Endothelial cell of umbilical vein (primary cell): ENCODE measurements around the gene ASPSCR1. TPM values are rescaled to one million over a fixed set of nuclear protein-coding genes. Genes with fewer than 3 reads are reported as not detected.

Experiments
- BruUV-seq: library from RNA; stranded (reverse); fragments of 400-500 nt; replicated peaks from 2 replicates; lab custom pipeline; 2021; lab: Mats Ljungman, UMichigan
- CTCF ChIA-PET: fragments of 300-600, 350-600 bp; sonication (Branson Sonifier 250); formaldehyde crosslinking; loops from one replicate; lab custom pipeline; 2021; ENCODE audit warnings: antibody characterized with exemption, inconsistent platforms; lab: Charles Lee
- POLR2A ChIA-PET: fragments of 300-600, 350-600 bp; sonication (Branson Sonifier 250); formaldehyde crosslinking; loops from one replicate; lab custom pipeline; 2021; ENCODE audit warnings: antibody characterized with exemption, inconsistent platforms; lab: Charles Lee
- DNase-seq: peaks from one replicate; pipeline ENCODE4 v3.0.0-alpha.2; 2011; ENCODE audit warnings: low read depth, low spot score
- FAIRE-seq: peaks from 2 replicates; lab custom pipeline; 2011; peaks lifted over from hg19 to GRCh38; lab: Jason Lieb, UNC
- H2AFZ ChIP-seq: 2 replicates; pipeline ENCODE4 v1.6.0; 2012; ENCODE audit warnings: low read depth, low read length, control low read depth, inconsistent platforms
- H3K27ac ChIP-seq: 2 replicates; pipeline ENCODE4 v1.5.1; 2011; ENCODE audit warnings: low read depth, mild to moderate bottlenecking, control low read depth, low read length, moderate library complexity; ENCODE audit not compliant: insufficient read depth
- H3K27me3 ChIP-seq, 2 experiments: 2 replicates each; pipeline versions ENCODE4 v1.6.0 to v1.6.1; 2011; ENCODE audit warnings: low read length in 2 of 2, mixed read lengths in 1 of 2; ENCODE audit not compliant: control insufficient read depth in 2 of 2, insufficient read depth in 2 of 2
- H3K36me3 ChIP-seq, 2 experiments: 2 replicates in 1 of 2; 3 replicates in 1 of 2; pipeline ENCODE4 v1.5.1; 2011; ENCODE audit warnings: low read length in 2 of 2, mild to moderate bottlenecking in 1 of 2, moderate library complexity in 1 of 2; ENCODE audit not compliant: control insufficient read depth in 2 of 2, insufficient read depth in 2 of 2; ENCODE audit errors: extremely low read depth in 1 of 2
- H3K4me1 ChIP-seq: 3 replicates; pipeline ENCODE4 v1.5.1; 2011; ENCODE audit warnings: mild to moderate bottlenecking, low read length; ENCODE audit not compliant: control insufficient read depth, insufficient read depth; ENCODE audit errors: extremely low read depth
- H3K4me2 ChIP-seq: 2 replicates; pipeline ENCODE4 v1.6.1; 2011; ENCODE audit warnings: low read length, control low read depth, mixed read lengths; ENCODE audit not compliant: insufficient read depth
- H3K4me3 ChIP-seq, 3 experiments: fragments of 200-600 bp in 1 of 3; sonication (generic), shearing (Covaris generic) in 1 of 3; replicated peaks in 1 of 3; 2 replicates each; pipeline ENCODE4 v1.5.1; 2011 to 2016; ENCODE audit warnings: control low read depth in 3 of 3, low read length in 3 of 3, mild to moderate bottlenecking in 2 of 3, inconsistent platforms in 1 of 3, low read depth in 1 of 3, moderate library complexity in 1 of 3; ENCODE audit not compliant: insufficient read depth in 1 of 3
- H3K79me2 ChIP-seq: 2 replicates; pipeline ENCODE4 v1.6.0; 2012; ENCODE audit warnings: low read length, inconsistent platforms; ENCODE audit not compliant: control insufficient read depth, insufficient read depth
- H3K9ac ChIP-seq: replicated peaks from 2 replicates; pipeline ENCODE3; 2011; ENCODE audit warnings: low read length, control low read depth; ENCODE audit not compliant: insufficient read depth; ENCODE audit errors: extremely low read depth
- H3K9me1 ChIP-seq: replicated peaks from 3 replicates; pipeline ENCODE4 v1.6.0; 2011; ENCODE audit warnings: mild to moderate bottlenecking, low read length; ENCODE audit not compliant: control insufficient read depth, insufficient read depth; ENCODE audit errors: extremely low read depth
- H3K9me3 ChIP-seq: replicated peaks from 2 replicates; pipeline ENCODE4 v1.5.1; 2012; ENCODE audit warnings: low read length, inconsistent platforms; ENCODE audit not compliant: control insufficient read depth, insufficient read depth
- H4K20me1 ChIP-seq: replicated peaks from 2 replicates; pipeline ENCODE3; 2011; ENCODE audit warnings: mild to moderate bottlenecking, low read length; ENCODE audit not compliant: control insufficient read depth, insufficient read depth; ENCODE audit errors: extremely low read depth
- CTCF ChIP-seq, 2 donors: IDR thresholded peaks; 1 replicate in 1 of 2; 2 replicates in 1 of 2; pipeline ENCODE4 v1.5.1; 2011; ENCODE audit warnings: low read length in 2 of 2, mild to moderate bottlenecking in 2 of 2, moderate library complexity in 2 of 2, control low read depth in 1 of 2, inconsistent platforms in 1 of 2, low read depth in 1 of 2; ENCODE audit not compliant: insufficient read depth in 1 of 2; ENCODE audit errors: extremely low read depth in 1 of 2
- EZH2 ChIP-seq: IDR thresholded peaks from 2 replicates; pipeline ENCODE4 v1.6.1; 2012; ENCODE audit warnings: borderline replicate concordance, low read depth, mild to moderate bottlenecking, moderate library complexity, low read length, inconsistent platforms; ENCODE audit not compliant: severe bottlenecking
- FOS ChIP-seq: IDR thresholded peaks from 2 replicates; pipeline ENCODE4 v1.6.1; 2011; ENCODE audit warnings: mild to moderate bottlenecking, low read length, moderate library complexity, borderline replicate concordance; ENCODE audit not compliant: insufficient read depth
- GATA2 ChIP-seq: IDR thresholded peaks from 2 replicates; pipeline ENCODE4 v1.7.0; 2011; ENCODE audit warnings: low read depth, mild to moderate bottlenecking, moderate library complexity, mixed read lengths, low read length; ENCODE audit not compliant: insufficient read length, insufficient read depth
- JUN ChIP-seq: IDR thresholded peaks from 2 replicates; pipeline ENCODE4 v1.6.1; 2011; ENCODE audit warnings: borderline replicate concordance, low read depth; ENCODE audit not compliant: insufficient read length, insufficient read depth
- MYC ChIP-seq: IDR thresholded peaks from one replicate; pipeline ENCODE4 v1.6.1; 2011; ENCODE audit warnings: mild to moderate bottlenecking, low read depth, low read length
- POLR2A ChIP-seq: IDR thresholded peaks from 2 replicates; pipeline ENCODE4 v1.6.1; 2012; ENCODE audit warnings: low read depth, mild to moderate bottlenecking, control low read depth, low read length
- POLR2AphosphoS5 ChIP-seq: IDR thresholded peaks from 2 replicates; pipeline ENCODE4 v1.6.1; 2012; ENCODE audit warnings: low read depth, mild to moderate bottlenecking, control low read depth, low read length, moderate library complexity; ENCODE audit not compliant: insufficient read depth
- dilution Hi-C: fragments of 300-500 bp; cut with MboI; formaldehyde crosslinking; loops from one replicate; pipeline ENCODE4 v1.15.0; 2019; ENCODE audit warnings: low sequenced_read_pairs; ENCODE audit not compliant: extremely low pct_ligation_motif_present
- intact Hi-C: fragments of 100-400 bp; cut with micrococcal nuclease; formaldehyde crosslinking; loops from one replicate; pipeline ENCODE4 v1.10.0; 2022
- polyA plus RNA-seq, 4 experiments: library from polyadenylated mRNA; depleted of rRNA in 3 of 4; stranded (reverse) in 3 of 4; unstranded in 1 of 4; fragments of >200 nt; gene quantifications; 2 replicates each; pipeline versions ENCODE4 v1.2.1 to v1.2.3, GENCODE V29; 2011 to 2012; ENCODE audit warnings: missing spikeins in 1 of 4
- total RNA-seq: library from RNA; stranded (reverse); gene quantifications from 2 replicates; pipeline ENCODE4 v1.2.3, GENCODE V29; 2021
- TF ChIP-seq, protein P1 (sequence below): IDR thresholded peaks from 2 replicates; pipeline ENCODE4 v1.6.1; 2011; ENCODE audit not compliant: insufficient read depth, insufficient read length

The ASPSCR1 gene
- total and polyA plus RNA-seq, 2 donors (not counting 3 experiments of a cell fraction or from before 2014, with no cell fraction given): 24.8 to 36.5 TPM

- no peaks in the 10 kb centered on the region for H3K9me3 ChIP-seq
- dilution Hi-C loops: no loop called here
- no peak overlapping the region for H3K27ac ChIP-seq
- no peak for FAIRE-seq
- no peaks in the 10 kb centered on the region for H3K36me3 ChIP-seq
- no peak overlapping the region for H2AFZ ChIP-seq
- TF ChIP-seq POLR2A: no peak
- TF ChIP-seq MYC: no peak
- TF ChIP-seq, protein P1, sequence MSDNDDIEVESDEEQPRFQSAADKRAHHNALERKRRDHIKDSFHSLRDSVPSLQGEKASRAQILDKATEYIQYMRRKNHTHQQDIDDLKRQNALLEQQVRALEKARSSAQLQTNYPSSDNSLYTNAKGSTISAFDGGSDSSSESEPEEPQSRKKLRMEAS: no peak
- no peak for TF ChIP-seq CTCF (IDR thresholded peaks at IDR 0.05; ENCODE audit: extremely low read depth in 1 of 2, insufficient read depth in 1 of 2, low read depth in 1 of 2, low read length in 2 of 2)
- no peak for TF ChIP-seq EZH2
- TF ChIP-seq POLR2AphosphoS5: no peak
- no peak for TF ChIP-seq JUN
- no peak for TF ChIP-seq GATA2
- TF ChIP-seq FOS: no peak
- POLR2A ChIA-PET: interaction anchor here (0.5 kb wide), 1 partner anchor 29 kb away, joined by 5 read pairs; no protein-coding TSS in a partner anchor
- no peak overlapping the region for H3K4me2 ChIP-seq
- H4K20me1 ChIP-seq: no peaks in the 10 kb centered on the region
- DNase-seq: no peak
- BruUV-seq: no TSS peak
- intact Hi-C loops: no loop called here
- CTCF ChIA-PET: interaction anchor here (1.4 to 2.3 kb wide), 3 partner anchors 10 to 142 kb away, joined by 3 to 12 read pairs (median 5); no protein-coding TSS in a partner anchor
- H3K9ac ChIP-seq: no peak overlapping the region
- no peaks in the 10 kb centered on the region for H3K4me1 ChIP-seq
- H3K9me1 ChIP-seq: no peaks in the 10 kb centered on the region
- no peaks in the 10 kb centered on the region for H3K79me2 ChIP-seq
- no peak overlapping the region for H3K4me3 ChIP-seq
- no peaks in the 10 kb centered on the region for H3K27me3 ChIP-seq
These were observed 35.9 kb downstream of the ASPSCR1 start for GRCh38 chr17:82013341-82013740.
